ENCODE measurements around the gene GPD1L. TPM values are rescaled to one million over a fixed set of nuclear protein-coding genes. Genes with fewer than 3 reads are reported as not detected.

GPD1L gene
- total RNA-seq, 8 experiments from 2014 or later = 5.0 to 33.2 (median 8.5) TPM

- peaks cover 8% of the 10 kb centered on the region in 2 donors for H3K4me1 ChIP-seq (replicated peaks in 1 of 2)
- H3K27ac ChIP-seq = no peak overlapping the region
- peak in 6 of 8 experiments; percentile 50 to 87 (median 62) for ATAC-seq (replicated peaks in 6 of 8)
- WGBS, 10 experiments = 0 to 80% (median 43%) methylated on average over 1 to 3 of the region's 3 CpGs; no CpG with 5 or more reads in 3 of the 10 experiments
- H3K4me3 ChIP-seq = no peak overlapping the region
- in situ Hi-C loops (cut with MboI; ENCODE audit: low pct_unique_long_range_greater_than_20kb in 2 of 9, low sequenced_read_pairs in 9 of 9, unreplicated experiment in 9 of 9) = loop anchor here in 1 of 9 experiments (25.0 kb wide), 1 partner anchor 136 kb away; no protein-coding TSS in a partner anchor
Measured at GRCh38 chr3:32147933-32148332, 41.5 kb downstream of the GPD1L start.

GRCh38 chr3:32148351-32148750 lies 41.9 kb downstream of the GPD1L start:
- in situ Hi-C loops (cut with MboI; ENCODE audit: low pct_unique_long_range_greater_than_20kb in 2 of 9, low sequenced_read_pairs in 9 of 9, unreplicated experiment in 9 of 9) = loop anchor here in 1 of 9 experiments (25.0 kb wide), 1 partner anchor 136 kb away; no protein-coding TSS in a partner anchor
- Histone ChIP-seq H3K4me3 (no peak overlapping the region), H3K27ac (no peak overlapping the region), H3K4me1 (replicated peaks in 1 of 2) (peaks cover 8% of the 10 kb centered on the region in 2 donors)
- WGBS, 10 experiments = 0 to 100% (median 41%) methylated on average over 1 to 5 of the region's 5 CpGs; no CpG with 5 or more reads in 1 of the 10 experiments
- no peak for ATAC-seq (replicated peaks in 6 of 8)

- in situ Hi-C loops (cut with MboI; ENCODE audit: low pct_unique_long_range_greater_than_20kb in 2 of 9, low sequenced_read_pairs in 9 of 9, unreplicated experiment in 9 of 9) = no loop called here
- 79 to 96% (median 89%) methylated on average over 2 to 12 of the region's 12 CpGs for WGBS, 10 experiments
- no peak for ATAC-seq (replicated peaks in 6 of 8)
Measured at GRCh38 chr3:32153414-32154204, 47.2 kb downstream of the GPD1L start.

GRCh38 chr3:32154205-32154579 lies 47.8 kb downstream of the GPD1L start:
- Histone ChIP-seq H3K4me1 (replicated peaks in 1 of 2) (no peaks in the 10 kb centered on the region), H3K4me3 (no peak overlapping the region), H3K27ac (no peak overlapping the region)
- in situ Hi-C loops (cut with MboI; ENCODE audit: low pct_unique_long_range_greater_than_20kb in 2 of 9, low sequenced_read_pairs in 9 of 9, unreplicated experiment in 9 of 9) = no loop called here
- peak in 3 of 8 experiments; percentile 30 to 45 (median 31) for ATAC-seq (replicated peaks in 6 of 8)
- WGBS, 10 experiments = 94 to 100% (median 100%) methylated on average over 1 to 3 of the region's 3 CpGs; no CpG with 5 or more reads in 3 of the 10 experiments

More at GRCh38 chr3:32153414-32154204, 47.2 kb downstream of the GPD1L start:
- H3K27ac ChIP-seq = no peak overlapping the region
- H3K4me1 ChIP-seq (replicated peaks in 1 of 2) = peaks cover 0 to under 1% of the 10 kb centered on the region in 2 donors
- no peak overlapping the region for H3K4me3 ChIP-seq

- WGBS, 10 experiments = 88 to 92% (median 91%) methylated on average over 2 to 3 of the region's 3 CpGs; no CpG with 5 or more reads in 6 of the 10 experiments
Measured at GRCh38 chr3:32155117-32155516, 48.7 kb downstream of the GPD1L start.

GRCh38 chr3:32157600-32158264 lies 51.3 kb downstream of the GPD1L start:
- Histone ChIP-seq H3K4me1 (replicated peaks in 1 of 2) (peaks cover 0 to 8% of the 10 kb centered on the region in 2 donors), H3K27ac (no peak overlapping the region), H3K4me3 (no peak overlapping the region)
- peak in 2 of 8 experiments; percentile 23 to 88 for ATAC-seq (replicated peaks in 6 of 8)
- 0 to 100% (median 67%) methylated on average over 1 to 7 of the region's 7 CpGs; no CpG with 5 or more reads in 2 of the 10 experiments for WGBS, 10 experiments
- in situ Hi-C loops (cut with MboI; ENCODE audit: low pct_unique_long_range_greater_than_20kb in 2 of 9, low sequenced_read_pairs in 9 of 9, unreplicated experiment in 9 of 9) = no loop called here

More at GRCh38 chr3:32155117-32155516, 48.7 kb downstream of the GPD1L start:
- Histone ChIP-seq H3K4me3 (no peak overlapping the region), H3K4me1 (replicated peaks in 1 of 2) (no peaks in the 10 kb centered on the region), H3K27ac (no peak overlapping the region)
- in situ Hi-C loops (cut with MboI; ENCODE audit: low pct_unique_long_range_greater_than_20kb in 2 of 9, low sequenced_read_pairs in 9 of 9, unreplicated experiment in 9 of 9) = no loop called here
- no peak for ATAC-seq (replicated peaks in 6 of 8)

DNA sequence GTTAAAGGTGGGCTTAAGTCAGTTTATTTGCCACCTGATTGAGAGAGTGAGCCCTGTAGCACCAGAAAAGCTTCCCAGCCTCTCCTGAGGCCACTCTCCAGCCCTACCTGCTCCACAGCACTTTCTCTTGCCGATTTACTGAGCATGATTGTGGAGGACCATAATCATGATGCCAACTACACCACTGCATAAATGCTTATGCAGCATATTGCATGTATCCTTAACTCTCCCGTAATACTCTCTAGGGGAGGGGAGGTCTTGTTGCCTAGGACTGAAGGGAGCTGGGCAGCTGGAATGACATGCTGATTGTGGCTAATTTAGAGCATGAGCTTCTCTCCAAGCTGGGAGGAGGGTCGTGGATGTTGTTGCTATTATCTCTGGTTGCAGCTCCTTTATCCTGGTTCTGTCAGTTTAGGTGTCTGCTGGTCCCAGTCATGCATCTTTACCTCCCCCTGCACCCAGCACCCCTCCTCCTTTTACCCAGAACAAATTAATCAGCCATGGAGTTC lies 54.3 kb downstream of the GPD1L start:
- Histone ChIP-seq H3K27ac (no peak overlapping the region), H3K4me3 (no peak overlapping the region), H3K4me1 (replicated peaks in 1 of 2) (peaks cover 0 to 8% of the 10 kb centered on the region in 2 donors)
- in situ Hi-C loops (cut with MboI; ENCODE audit: low pct_unique_long_range_greater_than_20kb in 2 of 9, low sequenced_read_pairs in 9 of 9, unreplicated experiment in 9 of 9) = no loop called here
- 35 to 100% (median 53%) methylated on average over 1 to 3 of the region's 3 CpGs; no CpG with 5 or more reads in 4 of the 10 experiments for WGBS, 10 experiments
- ATAC-seq (replicated peaks in 6 of 8) = peak in 5 of 8 experiments; percentile 29 to 98 (median 56)

DNA sequence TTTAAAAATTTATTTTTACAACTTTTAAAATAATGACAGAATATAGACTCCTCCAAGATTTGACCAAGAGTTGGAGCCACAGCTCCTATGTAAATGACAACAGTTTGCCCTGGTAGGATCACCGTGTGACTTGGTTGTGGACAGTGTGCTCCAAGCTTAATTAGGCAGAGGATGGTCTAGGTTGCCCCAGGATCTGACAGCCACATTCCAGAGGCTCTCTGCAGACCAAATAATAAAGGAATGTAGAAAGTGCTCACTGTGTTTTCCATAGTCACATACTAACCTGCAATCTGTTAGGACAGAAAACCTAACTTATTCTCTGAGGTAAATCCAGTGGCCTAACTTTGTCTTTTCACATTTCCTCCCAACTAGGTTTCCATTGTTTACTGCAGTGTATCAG lies 59.0 kb downstream of the GPD1L start:
- Histone ChIP-seq H3K4me3 (no peak overlapping the region), H3K27ac (no peak overlapping the region), H3K4me1 (replicated peaks in 1 of 2) (peaks cover 0 to 8% of the 10 kb centered on the region in 2 donors)
- in situ Hi-C loops (cut with MboI; ENCODE audit: low pct_unique_long_range_greater_than_20kb in 2 of 9, low sequenced_read_pairs in 9 of 9, unreplicated experiment in 9 of 9) = no loop called here
- WGBS, 10 experiments = 88 to 100% (median 100%) methylated on average over 1 of the region's 1 CpG; no CpG with 5 or more reads in 5 of the 10 experiments
- no peak for ATAC-seq (replicated peaks in 6 of 8)

GRCh38 chr3:32166654-32167053 lies 60.2 kb downstream of the GPD1L start:
- 91% methylated on average over 4 of the region's 4 CpGs; no CpG with 5 or more reads in 9 of the 10 experiments for WGBS, 10 experiments

GRCh38 chr3:32172420-32172819 lies 66.0 kb downstream of the GPD1L start:
- in situ Hi-C loops (cut with MboI; ENCODE audit: low pct_unique_long_range_greater_than_20kb in 2 of 9, low sequenced_read_pairs in 9 of 9, unreplicated experiment in 9 of 9) = no loop called here
- WGBS, 10 experiments = 20 to 100% (median 94%) methylated on average over 1 of the region's 1 CpG; no CpG with 5 or more reads in 4 of the 10 experiments
- ATAC-seq (replicated peaks in 6 of 8) = no peak
- Histone ChIP-seq H3K27ac (no peak overlapping the region), H3K4me3 (no peak overlapping the region), H3K4me1 (replicated peaks in 1 of 2) (no peaks in the 10 kb centered on the region)

More at GRCh38 chr3:32166654-32167053, 60.2 kb downstream of the GPD1L start:
- Histone ChIP-seq H3K27ac (no peak overlapping the region), H3K4me1 (replicated peaks in 1 of 2) (no peaks in the 10 kb centered on the region), H3K4me3 (no peak overlapping the region)
- in situ Hi-C loops (cut with MboI; ENCODE audit: low pct_unique_long_range_greater_than_20kb in 2 of 9, low sequenced_read_pairs in 9 of 9, unreplicated experiment in 9 of 9) = no loop called here
- ATAC-seq (replicated peaks in 6 of 8) = no peak

- 5 to 34% (median 18%) methylated on average over 2 to 7 of the region's 7 CpGs; no CpG with 5 or more reads in 1 of the 10 experiments for WGBS, 10 experiments
- in situ Hi-C loops (cut with MboI; ENCODE audit: low pct_unique_long_range_greater_than_20kb in 2 of 9, low sequenced_read_pairs in 9 of 9, unreplicated experiment in 9 of 9) = loop anchor here in 2 of 9 experiments (25.0 kb wide), 2 partner anchors 112 to 162 kb away; no protein-coding TSS in a partner anchor
- Histone ChIP-seq H3K4me1 (replicated peaks in 1 of 2) (no peaks in the 10 kb centered on the region), H3K27ac (no peak overlapping the region), H3K4me3 (no peak overlapping the region)
- peak in 1 of 8 experiments; percentile 22 for ATAC-seq (replicated peaks in 6 of 8)
Measured at GRCh38 chr3:32175607-32176197, 69.3 kb downstream of the GPD1L start.

DNA sequence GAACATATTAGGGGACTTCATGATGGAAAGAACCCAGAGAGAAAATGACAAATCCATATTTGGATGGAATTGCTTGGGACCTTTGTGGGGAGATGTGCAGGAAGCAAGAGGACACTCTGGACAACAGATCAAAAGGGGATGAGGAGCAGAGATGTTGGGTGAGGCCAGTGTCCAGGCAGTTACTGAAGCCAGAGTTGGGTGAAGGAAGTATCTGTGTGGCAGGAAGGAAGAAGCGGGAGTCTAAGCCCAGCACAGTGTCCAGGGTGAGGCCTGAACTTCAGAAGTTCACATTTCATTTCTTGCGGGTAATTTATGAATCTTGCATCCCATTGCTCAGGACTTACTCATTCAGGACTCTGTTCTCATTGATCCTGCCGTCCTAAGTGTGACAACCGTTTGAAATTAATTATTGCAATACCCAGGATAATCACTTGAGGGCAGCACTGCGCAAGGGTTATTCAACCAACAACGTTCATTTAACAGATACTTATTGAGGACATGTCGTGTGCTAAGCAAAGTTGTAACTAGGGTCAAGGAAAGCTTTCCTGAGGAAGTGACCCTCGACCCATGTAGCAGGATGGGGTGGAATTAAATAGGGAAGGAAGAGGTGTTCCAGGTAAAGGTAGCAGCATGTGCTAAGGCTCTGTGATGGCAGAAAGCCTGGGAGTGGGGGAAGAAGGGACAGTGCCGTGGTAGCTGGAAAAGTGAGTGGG lies 70.7 kb downstream of the GPD1L start:
- Histone ChIP-seq H3K27ac (no peak overlapping the region), H3K4me3 (no peak overlapping the region), H3K4me1 (replicated peaks in 1 of 2) (peaks cover 0 to 4% of the 10 kb centered on the region in 2 donors)
- WGBS, 10 experiments = 13 to 70% (median 35%) methylated on average over 3 to 9 of the region's 9 CpGs; no CpG with 5 or more reads in 1 of the 10 experiments
- peak in 3 of 8 experiments; percentile 41 to 47 (median 46) for ATAC-seq (replicated peaks in 6 of 8)
- in situ Hi-C loops (cut with MboI; ENCODE audit: low pct_unique_long_range_greater_than_20kb in 2 of 9, low sequenced_read_pairs in 9 of 9, unreplicated experiment in 9 of 9) = loop anchor here in 2 of 9 experiments (25.0 kb wide), 2 partner anchors 110 to 160 kb away; no protein-coding TSS in a partner anchor
